ENCODE results near the gene PIK3R1.
"Not testable (repeated sequence)": the region's sequence is repeated elsewhere in the genome, so short reads cannot be mapped to it uniquely, and the experiment has no call there.

Gene PIK3R1

GRCh38 chr5:68229416-68229815, 13.9 kb downstream of the PIK3R1 start:
- in situ Hi-C loops (cut with HindIII; ENCODE audit: low sequenced_read_pairs): no loop called here
- H3K4me3 ChIP-seq (ENCODE audit: low read depth, low read length): no peak overlapping the region
- TF ChIP-seq CTCF (IDR thresholded peaks at IDR 0.05; ENCODE audit: low read depth, low read length): no peak
- DNase-seq (ENCODE audit: low read depth, low spot score): no peak

DNA sequence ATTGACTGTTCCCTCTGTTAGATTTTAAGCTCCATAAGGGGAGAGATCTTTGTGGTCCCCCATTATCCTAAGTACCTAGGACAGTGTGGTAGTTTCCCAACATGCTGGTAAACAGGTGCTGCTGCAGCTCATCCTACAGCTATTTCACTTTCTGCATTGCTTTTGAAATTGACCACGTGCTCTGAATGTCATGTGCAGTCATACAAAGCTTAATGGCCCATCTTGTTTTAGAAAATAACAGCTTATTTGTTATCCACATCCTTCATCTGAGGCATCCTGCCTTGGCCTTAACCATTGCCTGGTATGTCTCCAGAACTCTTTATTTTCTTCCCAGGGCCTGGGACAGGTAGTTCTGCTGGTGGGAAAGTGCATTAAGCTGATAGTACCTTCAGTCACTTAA, 14.7 kb downstream of the PIK3R1 start:
- in situ Hi-C loops (cut with HindIII; ENCODE audit: low sequenced_read_pairs): no loop called here
- no peak for DNase-seq (ENCODE audit: low read depth, low spot score)
- no peak overlapping the region for H3K4me3 ChIP-seq (ENCODE audit: low read depth, low read length)
- no peak for TF ChIP-seq CTCF (IDR thresholded peaks at IDR 0.05; ENCODE audit: low read depth, low read length)

DNA sequence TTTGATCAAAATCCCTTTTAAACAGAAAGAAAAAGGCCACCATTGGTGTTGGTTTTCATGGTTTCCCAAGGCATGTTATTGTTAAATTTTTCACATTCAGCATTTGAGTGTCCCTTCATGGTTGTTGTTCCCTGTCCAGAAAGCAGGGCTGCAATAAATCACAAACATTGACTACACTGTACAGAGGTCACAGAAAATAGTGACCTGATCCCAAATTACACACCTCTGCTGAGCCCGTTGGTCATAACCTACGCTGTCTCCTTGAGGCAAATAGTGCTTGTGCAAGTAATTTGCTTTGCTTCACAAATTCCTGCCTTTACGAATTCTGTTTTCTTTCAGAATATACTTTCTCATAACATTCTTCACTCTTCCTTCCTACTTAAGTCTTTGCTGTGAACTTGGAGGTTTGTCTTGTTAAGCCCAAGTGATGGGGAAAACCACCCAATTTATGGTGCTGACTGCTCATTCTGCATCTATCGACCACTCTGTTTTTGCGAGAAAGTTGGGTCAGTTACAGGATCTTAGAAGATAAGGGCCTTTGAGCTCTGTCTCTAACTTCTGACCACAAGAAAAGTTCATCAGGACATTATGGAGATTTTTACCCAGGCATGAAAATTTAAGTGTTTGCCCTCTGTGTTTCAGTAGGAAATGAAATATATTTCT, 16.0 kb downstream of the PIK3R1 start:
- TF ChIP-seq CTCF (IDR thresholded peaks at IDR 0.05; ENCODE audit: low read depth, low read length): no peak
- no peak for DNase-seq (ENCODE audit: low read depth, low spot score)
- in situ Hi-C loops (cut with HindIII; ENCODE audit: low sequenced_read_pairs): no loop called here
- no peak overlapping the region for H3K4me3 ChIP-seq (ENCODE audit: low read depth, low read length)

- H3K4me3 ChIP-seq (ENCODE audit: low read depth, low read length): no peak overlapping the region
- no peak for TF ChIP-seq CTCF (IDR thresholded peaks at IDR 0.05; ENCODE audit: low read depth, low read length)
- DNase-seq (ENCODE audit: low read depth, low spot score): no peak
- in situ Hi-C loops (cut with HindIII; ENCODE audit: low sequenced_read_pairs): no loop called here
Observed at GRCh38 chr5:68232277-68232676, 16.7 kb downstream of the PIK3R1 start.

GRCh38 chr5:68233075-68233474, 17.5 kb downstream of the PIK3R1 start:
- no peak overlapping the region for H3K4me3 ChIP-seq (ENCODE audit: low read depth, low read length)
- no peak for TF ChIP-seq CTCF (IDR thresholded peaks at IDR 0.05; ENCODE audit: low read depth, low read length)
- in situ Hi-C loops (cut with HindIII; ENCODE audit: low sequenced_read_pairs): no loop called here
- no peak for DNase-seq (ENCODE audit: low read depth, low spot score)

DNA sequence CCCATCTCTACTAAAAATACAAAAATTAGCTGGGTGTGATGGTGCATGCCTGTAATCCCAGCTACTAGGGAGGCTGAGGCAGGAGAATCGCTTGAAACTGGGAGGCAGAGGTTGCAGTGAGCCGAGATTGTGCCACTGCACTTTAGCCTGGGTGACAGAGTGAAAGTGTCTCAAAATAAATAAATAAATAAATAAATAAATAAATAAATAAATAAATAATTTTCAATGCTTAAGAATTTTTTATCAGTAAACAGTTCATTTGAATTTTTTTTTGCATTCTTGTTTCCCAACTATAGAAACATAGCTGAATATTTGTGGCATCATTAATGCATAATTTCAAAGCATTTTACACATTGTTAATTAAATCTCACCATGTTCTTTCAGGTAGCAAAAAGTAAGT, 19.7 kb downstream of the PIK3R1 start:
- H3K4me3 ChIP-seq (ENCODE audit: low read depth, low read length); DNase-seq (ENCODE audit: low read depth, low spot score); in situ Hi-C loops (cut with HindIII; ENCODE audit: low sequenced_read_pairs): not testable (repeated sequence)

DNA sequence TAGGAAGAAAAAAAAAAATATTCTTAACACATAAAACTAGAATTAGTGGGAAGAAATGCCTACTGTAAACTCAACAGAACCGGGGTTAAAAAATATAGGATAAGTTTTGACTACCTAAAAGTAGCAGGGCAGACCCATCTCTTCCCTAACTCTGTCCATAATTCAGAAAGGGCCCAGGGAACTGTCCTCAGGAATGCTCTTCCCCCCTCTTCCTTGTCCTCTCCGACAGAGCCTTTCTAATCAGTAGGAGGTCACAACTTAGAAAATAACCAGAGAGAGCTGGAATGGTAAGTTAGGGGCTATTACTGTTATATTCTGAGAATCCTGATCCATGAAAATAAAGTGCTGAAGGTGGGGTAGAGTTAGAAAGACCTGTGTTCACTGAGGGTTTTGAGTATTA, 22.2 kb downstream of the PIK3R1 start:
- H3K4me3 ChIP-seq (ENCODE audit: low read depth, low read length): no peak overlapping the region
- DNase-seq (ENCODE audit: low read depth, low spot score): no peak
- in situ Hi-C loops (cut with HindIII; ENCODE audit: low sequenced_read_pairs): no loop called here
- no peak for TF ChIP-seq CTCF (IDR thresholded peaks at IDR 0.05; ENCODE audit: low read depth, low read length)
